ENCODE results near the gene STUB1.

Gene STUB1

GRCh38 chr16:679814-680624 is at the start of gene STUB1:
STUB1 (plus strand) TSS chr16:680410; CDS start chr16:680526, 116 bp downstream.
- DNase-seq = peak; percentile 80

- peak; percentile 14 for DNase-seq
Observed at GRCh38 chr16:630815-631405, 49.3 kb upstream of the STUB1 start, which contains the start of gene WFIKKN1. WFIKKN1 (plus strand) TSS chr16:630985; CDS start chr16:631254, 269 bp downstream.

- DNase-seq = no peak
Observed at GRCh38 chr16:631808-632358, 48.3 kb upstream of the STUB1 start.

GRCh38 chr16:632486-633335 is 47.5 kb upstream of the STUB1 start:
- no peak for DNase-seq

GRCh38 chr16:633336-634050 is 46.7 kb upstream of the STUB1 start:
- DNase-seq = no peak

GRCh38 chr16:634051-634670 is 46.0 kb upstream of the STUB1 start:
- no peak for DNase-seq

- DNase-seq = no peak
Observed at GRCh38 chr16:634996-635395, 45.2 kb upstream of the STUB1 start.

GRCh38 chr16:635573-636205 is 44.5 kb upstream of the STUB1 start:
- DNase-seq = no peak

GRCh38 chr16:636206-637080 is 43.8 kb upstream of the STUB1 start, which contains the start of gene METTL26:
METTL26 (minus strand) TSS chr16:636305; CDS start chr16:636290, 15 bp downstream.
- peak; percentile 82 for DNase-seq

GRCh38 chr16:637081-638018 is 42.9 kb upstream of the STUB1 start:
- DNase-seq = no peak

- no peak for DNase-seq
Observed at GRCh38 chr16:638034-638543, 42.1 kb upstream of the STUB1 start.

GRCh38 chr16:638836-639235 is 41.4 kb upstream of the STUB1 start:
- no peak for DNase-seq

- no peak for DNase-seq
Observed at GRCh38 chr16:640614-641013, 39.6 kb upstream of the STUB1 start.

GRCh38 chr16:641326-642188 is 38.7 kb upstream of the STUB1 start, which contains the start of gene MCRIP2:
MCRIP2 (plus strand) TSS chr16:641828; CDS start chr16:641992, 164 bp downstream.
- peak; percentile 76 for DNase-seq

- peak; percentile 7 for DNase-seq
Observed at GRCh38 chr16:642189-643049, 37.8 kb upstream of the STUB1 start.

- no peak for DNase-seq
Observed at GRCh38 chr16:643050-643368, 37.2 kb upstream of the STUB1 start.

GRCh38 chr16:644556-644955 is 35.7 kb upstream of the STUB1 start:
- DNase-seq = no peak

All from NCI-H226 (cell line).